ENCODE data around the gene SBNO1.
A peak's percentile ranks its signal among the peaks of the same experiment; 100 is the strongest.

DNA sequence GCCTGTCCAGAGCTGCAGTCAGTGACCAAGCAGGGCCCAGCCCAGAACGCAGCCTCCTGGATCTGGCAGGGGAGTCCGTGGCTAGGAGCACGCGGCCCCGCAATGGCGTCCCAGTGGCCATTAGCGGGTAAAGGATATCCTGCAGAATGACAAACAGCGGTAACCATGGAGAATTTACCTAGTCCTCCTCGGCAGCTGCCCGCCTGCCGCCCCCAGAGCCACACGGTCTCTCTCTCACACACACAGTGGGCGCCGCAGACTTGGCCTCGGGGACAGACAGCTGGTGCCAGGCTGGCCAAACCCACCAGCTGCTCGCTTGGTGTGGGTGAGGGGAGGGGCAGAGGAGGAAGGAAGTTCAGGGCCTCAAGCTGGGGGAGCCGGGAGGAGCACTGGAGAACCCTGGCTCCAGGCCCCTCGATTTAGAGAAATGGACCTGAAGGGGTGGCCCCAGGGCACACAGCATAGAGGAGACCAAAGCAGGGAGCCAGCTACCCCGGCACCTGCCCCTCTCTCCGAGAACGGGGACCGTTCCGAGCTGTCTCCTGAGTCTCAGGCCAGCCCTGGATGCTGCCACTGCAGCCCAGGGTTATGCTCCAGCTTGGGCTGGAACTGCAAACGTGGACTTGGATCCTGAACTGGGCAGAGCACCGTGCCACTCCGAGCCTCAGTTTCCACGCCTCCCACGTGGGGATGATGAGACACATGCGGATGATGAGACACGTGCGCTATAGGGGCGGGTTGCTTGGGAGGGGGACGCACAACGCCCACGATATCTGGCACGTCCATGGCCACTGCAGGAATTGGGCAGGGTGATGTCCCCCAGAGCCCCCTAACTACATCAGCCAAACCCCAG is 96.4 kb downstream of the SBNO1 start:
- TF ChIP-seq, protein P1, sequence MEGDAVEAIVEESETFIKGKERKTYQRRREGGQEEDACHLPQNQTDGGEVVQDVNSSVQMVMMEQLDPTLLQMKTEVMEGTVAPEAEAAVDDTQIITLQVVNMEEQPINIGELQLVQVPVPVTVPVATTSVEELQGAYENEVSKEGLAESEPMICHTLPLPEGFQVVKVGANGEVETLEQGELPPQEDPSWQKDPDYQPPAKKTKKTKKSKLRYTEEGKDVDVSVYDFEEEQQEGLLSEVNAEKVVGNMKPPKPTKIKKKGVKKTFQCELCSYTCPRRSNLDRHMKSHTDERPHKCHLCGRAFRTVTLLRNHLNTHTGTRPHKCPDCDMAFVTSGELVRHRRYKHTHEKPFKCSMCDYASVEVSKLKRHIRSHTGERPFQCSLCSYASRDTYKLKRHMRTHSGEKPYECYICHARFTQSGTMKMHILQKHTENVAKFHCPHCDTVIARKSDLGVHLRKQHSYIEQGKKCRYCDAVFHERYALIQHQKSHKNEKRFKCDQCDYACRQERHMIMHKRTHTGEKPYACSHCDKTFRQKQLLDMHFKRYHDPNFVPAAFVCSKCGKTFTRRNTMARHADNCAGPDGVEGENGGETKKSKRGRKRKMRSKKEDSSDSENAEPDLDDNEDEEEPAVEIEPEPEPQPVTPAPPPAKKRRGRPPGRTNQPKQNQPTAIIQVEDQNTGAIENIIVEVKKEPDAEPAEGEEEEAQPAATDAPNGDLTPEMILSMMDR (tag by site-specific recombination; IDR thresholded peaks at IDR 0.05), result no peak
- peak; percentile 8; the same call in 1 of the 2 replicates for TF ChIP-seq EGR2 (tag by site-specific recombination; IDR thresholded peaks at IDR 0.05; ENCODE audit: low read depth)
- TF ChIP-seq, protein P2, sequence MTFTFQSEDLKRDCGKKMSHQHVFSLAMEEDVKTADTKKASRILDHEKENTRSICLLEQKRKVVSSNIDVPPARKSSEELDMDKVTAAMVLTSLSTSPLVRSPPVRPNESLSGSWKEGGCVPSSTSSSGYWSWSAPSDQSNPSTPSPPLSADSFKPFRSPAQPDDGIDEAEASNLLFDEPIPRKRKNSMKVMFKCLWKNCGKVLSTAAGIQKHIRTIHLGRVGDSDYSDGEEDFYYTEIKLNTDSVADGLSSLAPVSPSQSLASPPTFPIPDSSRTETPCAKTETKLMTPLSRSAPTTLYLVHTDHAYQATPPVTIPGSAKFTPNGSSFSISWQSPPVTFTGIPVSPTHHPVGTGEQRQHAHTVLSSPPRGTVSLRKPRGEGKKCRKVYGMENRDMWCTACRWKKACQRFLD (tag by site-specific recombination; IDR thresholded peaks at IDR 0.05), result no peak
- no peak for TF ChIP-seq ZNF140 (tag by site-specific recombination; IDR thresholded peaks at IDR 0.05)
- TF ChIP-seq ZFP41 (tag by site-specific recombination; IDR thresholded peaks at IDR 0.05; ENCODE audit: borderline replicate concordance), result no peak
- TF ChIP-seq, protein P3, sequence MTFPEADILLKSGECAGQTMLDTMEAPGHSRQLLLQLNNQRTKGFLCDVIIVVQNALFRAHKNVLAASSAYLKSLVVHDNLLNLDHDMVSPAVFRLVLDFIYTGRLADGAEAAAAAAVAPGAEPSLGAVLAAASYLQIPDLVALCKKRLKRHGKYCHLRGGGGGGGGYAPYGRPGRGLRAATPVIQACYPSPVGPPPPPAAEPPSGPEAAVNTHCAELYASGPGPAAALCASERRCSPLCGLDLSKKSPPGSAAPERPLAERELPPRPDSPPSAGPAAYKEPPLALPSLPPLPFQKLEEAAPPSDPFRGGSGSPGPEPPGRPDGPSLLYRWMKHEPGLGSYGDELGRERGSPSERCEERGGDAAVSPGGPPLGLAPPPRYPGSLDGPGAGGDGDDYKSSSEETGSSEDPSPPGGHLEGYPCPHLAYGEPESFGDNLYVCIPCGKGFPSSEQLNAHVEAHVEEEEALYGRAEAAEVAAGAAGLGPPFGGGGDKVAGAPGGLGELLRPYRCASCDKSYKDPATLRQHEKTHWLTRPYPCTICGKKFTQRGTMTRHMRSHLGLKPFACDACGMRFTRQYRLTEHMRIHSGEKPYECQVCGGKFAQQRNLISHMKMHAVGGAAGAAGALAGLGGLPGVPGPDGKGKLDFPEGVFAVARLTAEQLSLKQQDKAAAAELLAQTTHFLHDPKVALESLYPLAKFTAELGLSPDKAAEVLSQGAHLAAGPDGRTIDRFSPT (tag by site-specific recombination; IDR thresholded peaks at IDR 0.05), result no peak
- TF ChIP-seq, protein P4, sequence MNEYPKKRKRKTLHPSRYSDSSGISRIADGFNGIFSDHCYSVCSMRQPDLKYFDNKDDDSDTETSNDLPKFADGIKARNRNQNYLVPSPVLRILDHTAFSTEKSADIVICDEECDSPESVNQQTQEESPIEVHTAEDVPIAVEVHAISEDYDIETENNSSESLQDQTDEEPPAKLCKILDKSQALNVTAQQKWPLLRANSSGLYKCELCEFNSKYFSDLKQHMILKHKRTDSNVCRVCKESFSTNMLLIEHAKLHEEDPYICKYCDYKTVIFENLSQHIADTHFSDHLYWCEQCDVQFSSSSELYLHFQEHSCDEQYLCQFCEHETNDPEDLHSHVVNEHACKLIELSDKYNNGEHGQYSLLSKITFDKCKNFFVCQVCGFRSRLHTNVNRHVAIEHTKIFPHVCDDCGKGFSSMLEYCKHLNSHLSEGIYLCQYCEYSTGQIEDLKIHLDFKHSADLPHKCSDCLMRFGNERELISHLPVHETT (tag by site-specific recombination; IDR thresholded peaks at IDR 0.05), result no peak
- TF ChIP-seq ZNF701 (tag by site-specific recombination; IDR thresholded peaks at IDR 0.05), result no peak
- TF ChIP-seq KLF16 (tag by site-specific recombination; IDR thresholded peaks at IDR 0.05), result no peak
- no peak for TF ChIP-seq ZNF623 (tag by site-specific recombination; IDR thresholded peaks at IDR 0.05)
- TF ChIP-seq, protein P5, sequence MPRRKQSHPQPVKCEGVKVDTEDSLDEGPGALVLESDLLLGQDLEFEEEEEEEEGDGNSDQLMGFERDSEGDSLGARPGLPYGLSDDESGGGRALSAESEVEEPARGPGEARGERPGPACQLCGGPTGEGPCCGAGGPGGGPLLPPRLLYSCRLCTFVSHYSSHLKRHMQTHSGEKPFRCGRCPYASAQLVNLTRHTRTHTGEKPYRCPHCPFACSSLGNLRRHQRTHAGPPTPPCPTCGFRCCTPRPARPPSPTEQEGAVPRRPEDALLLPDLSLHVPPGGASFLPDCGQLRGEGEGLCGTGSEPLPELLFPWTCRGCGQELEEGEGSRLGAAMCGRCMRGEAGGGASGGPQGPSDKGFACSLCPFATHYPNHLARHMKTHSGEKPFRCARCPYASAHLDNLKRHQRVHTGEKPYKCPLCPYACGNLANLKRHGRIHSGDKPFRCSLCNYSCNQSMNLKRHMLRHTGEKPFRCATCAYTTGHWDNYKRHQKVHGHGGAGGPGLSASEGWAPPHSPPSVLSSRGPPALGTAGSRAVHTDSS (tag by site-specific recombination; IDR thresholded peaks at IDR 0.05), result no peak
- TF ChIP-seq, protein P6, sequence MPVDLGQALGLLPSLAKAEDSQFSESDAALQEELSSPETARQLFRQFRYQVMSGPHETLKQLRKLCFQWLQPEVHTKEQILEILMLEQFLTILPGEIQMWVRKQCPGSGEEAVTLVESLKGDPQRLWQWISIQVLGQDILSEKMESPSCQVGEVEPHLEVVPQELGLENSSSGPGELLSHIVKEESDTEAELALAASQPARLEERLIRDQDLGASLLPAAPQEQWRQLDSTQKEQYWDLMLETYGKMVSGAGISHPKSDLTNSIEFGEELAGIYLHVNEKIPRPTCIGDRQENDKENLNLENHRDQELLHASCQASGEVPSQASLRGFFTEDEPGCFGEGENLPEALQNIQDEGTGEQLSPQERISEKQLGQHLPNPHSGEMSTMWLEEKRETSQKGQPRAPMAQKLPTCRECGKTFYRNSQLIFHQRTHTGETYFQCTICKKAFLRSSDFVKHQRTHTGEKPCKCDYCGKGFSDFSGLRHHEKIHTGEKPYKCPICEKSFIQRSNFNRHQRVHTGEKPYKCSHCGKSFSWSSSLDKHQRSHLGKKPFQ (tag by site-specific recombination; IDR thresholded peaks at IDR 0.05), result no peak

Measured in HEK293 (cell line).